KMS-11 (cell line): ENCODE data around the gene TPST1.
A peak's percentile ranks its signal among the peaks of the same experiment; 100 is the strongest.

ENCODE experiments used
- H2AFZ ChIP-seq: fragments of 200-600 bp; sonication (generic); 2 replicates; pipeline ENCODE4 v1.6.1; 2016; ENCODE audit warnings: antibody characterized with exemption, mixed run types, low read depth
- H3K27ac ChIP-seq: fragments of 200-600 bp; sonication (generic); 2 replicates; pipeline ENCODE4 v1.6.1; 2016; ENCODE audit warnings: mild to moderate bottlenecking, mixed run types
- H3K27me3 ChIP-seq: fragments of 200-600 bp; sonication (generic); 2 replicates; pipeline ENCODE4 v1.6.1; 2017; ENCODE audit warnings: mild to moderate bottlenecking, low read depth, mixed run types, moderate library complexity; ENCODE audit not compliant: insufficient read depth
- H3K36me3 ChIP-seq: fragments of 200-600 bp; sonication (generic); 2 replicates; pipeline ENCODE4 v1.6.1; 2017; ENCODE audit warnings: mild to moderate bottlenecking, mixed run types; ENCODE audit not compliant: insufficient read depth
- H3K4me1 ChIP-seq: fragments of 200-600 bp; sonication (generic); 2 replicates; pipeline ENCODE4 v1.6.1; 2016; ENCODE audit warnings: mild to moderate bottlenecking, low read depth, mixed run types; ENCODE audit not compliant: poor library complexity, severe bottlenecking
- H3K4me2 ChIP-seq: fragments of 200-600 bp; sonication (generic); 2 replicates; pipeline ENCODE4 v1.7.0; 2016; ENCODE audit warnings: mild to moderate bottlenecking, mixed run types
- H3K4me3 ChIP-seq: fragments of 200-600 bp; sonication (generic); IDR thresholded peaks from 2 replicates; pipeline ENCODE4 v1.6.1; 2017; ENCODE audit warnings: low read depth, low read length, mixed read lengths; ENCODE audit not compliant: insufficient read depth
- H3K79me2 ChIP-seq: fragments of 200-600 bp; sonication (generic); 2 replicates; pipeline ENCODE4 v1.6.1; 2016; ENCODE audit warnings: low read depth, mixed run types; ENCODE audit not compliant: insufficient read depth
- H3K9ac ChIP-seq: fragments of 200-600 bp; sonication (generic); 2 replicates; pipeline ENCODE4 v1.6.1; 2016; ENCODE audit warnings: mild to moderate bottlenecking, mixed run types
- H4K20me1 ChIP-seq: fragments of 200-600 bp; sonication (generic); 2 replicates; pipeline ENCODE4 v1.6.1; 2016; ENCODE audit warnings: mild to moderate bottlenecking, mixed run types; ENCODE audit not compliant: insufficient read depth
- CTCF ChIP-seq: fragments of 200-600 bp; sonication (generic); conservative IDR thresholded peaks from 2 replicates; pipeline ENCODE4 v1.6.1; 2017; ENCODE audit warnings: low read depth, mild to moderate bottlenecking, antibody characterized with exemption, low read length, moderate library complexity, mixed read lengths

The TPST1 gene

GRCh38 chr7:66279912-66280311 lies 74.8 kb downstream of the TPST1 start:
- peaks cover 32% of the 10 kb centered on the region for H3K4me1 ChIP-seq
- H3K4me3 ChIP-seq, result no peak overlapping the region
- H3K27ac ChIP-seq, result no peak overlapping the region
- no peak for TF ChIP-seq CTCF
- no peak overlapping the region for H2AFZ ChIP-seq
- H3K27me3 ChIP-seq, result no peaks in the 10 kb centered on the region
- no peak overlapping the region for H3K4me2 ChIP-seq
- no peak overlapping the region for H3K9ac ChIP-seq
- H3K36me3 ChIP-seq, result no peaks in the 10 kb centered on the region
- peaks cover 76% of the 10 kb centered on the region; the same call in 1 of the 2 replicates for H3K79me2 ChIP-seq
- no peaks in the 10 kb centered on the region for H4K20me1 ChIP-seq

GRCh38 chr7:66281678-66282590 lies 76.8 kb downstream of the TPST1 start:
- Histone ChIP-seq H3K36me3 (no peaks in the 10 kb centered on the region), H3K27me3 (no peaks in the 10 kb centered on the region), H3K4me2 (peak overlapping the region; percentile 46), H2AFZ (no peak overlapping the region), H3K79me2 (peaks cover 84% of the 10 kb centered on the region), H3K4me3 (no peak overlapping the region), H3K9ac (peak overlapping the region; percentile 10; the same call in 1 of the 2 replicates), H3K4me1 (peaks cover 32% of the 10 kb centered on the region), H4K20me1 (no peaks in the 10 kb centered on the region), H3K27ac (peak overlapping the region; percentile 44; the same call in 1 of the 2 replicates)
- TF ChIP-seq CTCF, result no peak

GRCh38 chr7:66282591-66282935 lies 77.4 kb downstream of the TPST1 start:
- H4K20me1 ChIP-seq, result no peaks in the 10 kb centered on the region
- peak overlapping the region; percentile 46; the same call in 1 of the 2 replicates for H3K4me2 ChIP-seq
- H3K9ac ChIP-seq, result no peak overlapping the region
- peak overlapping the region; percentile 44; the same call in 1 of the 2 replicates for H3K27ac ChIP-seq
- peaks cover 32% of the 10 kb centered on the region for H3K4me1 ChIP-seq
- no peaks in the 10 kb centered on the region for H3K36me3 ChIP-seq
- no peaks in the 10 kb centered on the region for H3K27me3 ChIP-seq
- peaks cover 78% of the 10 kb centered on the region for H3K79me2 ChIP-seq
- no peak overlapping the region for H3K4me3 ChIP-seq
- no peak overlapping the region for H2AFZ ChIP-seq
- no peak for TF ChIP-seq CTCF

GRCh38 chr7:66283003-66283920 lies 78.1 kb downstream of the TPST1 start:
- TF ChIP-seq CTCF, result no peak

More at GRCh38 chr7:66283003-66283920, 78.1 kb downstream of the TPST1 start:
- Histone ChIP-seq H3K4me3 (no peak overlapping the region), H3K27ac (no peak overlapping the region), H3K4me2 (no peak overlapping the region), H3K27me3 (no peaks in the 10 kb centered on the region), H3K9ac (no peak overlapping the region), H2AFZ (no peak overlapping the region), H3K4me1 (peaks cover 32% of the 10 kb centered on the region), H4K20me1 (no peaks in the 10 kb centered on the region), H3K79me2 (peaks cover 74% of the 10 kb centered on the region), H3K36me3 (no peaks in the 10 kb centered on the region)
